Measurements from ENCODE around the gene APOO.

APOO gene

GRCh38 chrX:23811656-23812055, 96.1 kb downstream of the APOO start:
- Histone ChIP-seq H3K4me3 (ENCODE audit: low read depth in 1 of 2, low read length in 2 of 2) (no peak overlapping the region), H3K9ac (ENCODE audit: low read length) (no peak overlapping the region), H3K4me1 (ENCODE audit: insufficient read depth, low read length) (no peaks in the 10 kb centered on the region), H3K9me3 (ENCODE audit: low read length) (no peaks in the 10 kb centered on the region), H3K27ac (ENCODE audit: low read depth, low read length) (no peak overlapping the region), H3K27me3 (ENCODE audit: control insufficient read depth in 1 of 2, insufficient read depth in 2 of 2, low read length in 2 of 2) (no peaks in the 10 kb centered on the region), H3K36me3 (ENCODE audit: insufficient read depth, low read length) (no peaks in the 10 kb centered on the region)

GRCh38 chrX:23811108-23811651, 96.6 kb downstream of the APOO start:
- no peak overlapping the region for H3K9ac ChIP-seq (ENCODE audit: low read length)

GRCh38 chrX:23810279-23810678, 97.5 kb downstream of the APOO start:
- H3K36me3 ChIP-seq (ENCODE audit: insufficient read depth, low read length) = no peaks in the 10 kb centered on the region
- H3K4me1 ChIP-seq (ENCODE audit: insufficient read depth, low read length) = no peaks in the 10 kb centered on the region
- no peaks in the 10 kb centered on the region for H3K27me3 ChIP-seq (ENCODE audit: control insufficient read depth in 1 of 2, insufficient read depth in 2 of 2, low read length in 2 of 2)
- H3K9ac ChIP-seq (ENCODE audit: low read length) = no peak overlapping the region
- no peak overlapping the region for H3K4me3 ChIP-seq (ENCODE audit: low read depth in 1 of 2, low read length in 2 of 2)
- H3K9me3 ChIP-seq (ENCODE audit: low read length) = no peaks in the 10 kb centered on the region
- no peak overlapping the region for H3K27ac ChIP-seq (ENCODE audit: low read depth, low read length)

More at GRCh38 chrX:23811108-23811651, 96.6 kb downstream of the APOO start:
- Histone ChIP-seq H3K4me1 (ENCODE audit: insufficient read depth, low read length) (no peaks in the 10 kb centered on the region), H3K4me3 (ENCODE audit: low read depth in 1 of 2, low read length in 2 of 2) (no peak overlapping the region), H3K9me3 (ENCODE audit: low read length) (no peaks in the 10 kb centered on the region), H3K27me3 (ENCODE audit: control insufficient read depth in 1 of 2, insufficient read depth in 2 of 2, low read length in 2 of 2) (no peaks in the 10 kb centered on the region), H3K36me3 (ENCODE audit: insufficient read depth, low read length) (no peaks in the 10 kb centered on the region), H3K27ac (ENCODE audit: low read depth, low read length) (no peak overlapping the region)

GRCh38 chrX:23805389-23805788, 102.3 kb downstream of the APOO start:
- no peaks in the 10 kb centered on the region for H3K27me3 ChIP-seq (ENCODE audit: control insufficient read depth in 1 of 2, insufficient read depth in 2 of 2, low read length in 2 of 2)
- no peak overlapping the region for H3K9ac ChIP-seq (ENCODE audit: low read length)
- no peaks in the 10 kb centered on the region for H3K36me3 ChIP-seq (ENCODE audit: insufficient read depth, low read length)
- no peak overlapping the region for H3K27ac ChIP-seq (ENCODE audit: low read depth, low read length)
- H3K9me3 ChIP-seq (ENCODE audit: low read length) = no peaks in the 10 kb centered on the region
- H3K4me3 ChIP-seq (ENCODE audit: low read depth in 1 of 2, low read length in 2 of 2) = no peak overlapping the region
- no peaks in the 10 kb centered on the region for H3K4me1 ChIP-seq (ENCODE audit: insufficient read depth, low read length)

GRCh38 chrX:23804578-23804977, 103.2 kb downstream of the APOO start:
- H3K4me1 ChIP-seq (ENCODE audit: insufficient read depth, low read length) = no peaks in the 10 kb centered on the region
- H3K9me3 ChIP-seq (ENCODE audit: low read length) = no peaks in the 10 kb centered on the region
- no peak overlapping the region for H3K9ac ChIP-seq (ENCODE audit: low read length)
- no peaks in the 10 kb centered on the region for H3K36me3 ChIP-seq (ENCODE audit: insufficient read depth, low read length)
- no peak overlapping the region for H3K27ac ChIP-seq (ENCODE audit: low read depth, low read length)
- no peak overlapping the region for H3K4me3 ChIP-seq (ENCODE audit: low read depth in 1 of 2, low read length in 2 of 2)
- H3K27me3 ChIP-seq (ENCODE audit: control insufficient read depth in 1 of 2, insufficient read depth in 2 of 2, low read length in 2 of 2) = no peaks in the 10 kb centered on the region

GRCh38 chrX:23803931-23804381, 103.8 kb downstream of the APOO start:
- Histone ChIP-seq H3K9me3 (ENCODE audit: low read length) (no peaks in the 10 kb centered on the region), H3K27ac (ENCODE audit: low read depth, low read length) (no peak overlapping the region), H3K27me3 (ENCODE audit: control insufficient read depth in 1 of 2, insufficient read depth in 2 of 2, low read length in 2 of 2) (no peaks in the 10 kb centered on the region), H3K4me1 (ENCODE audit: insufficient read depth, low read length) (no peaks in the 10 kb centered on the region), H3K36me3 (ENCODE audit: insufficient read depth, low read length) (no peaks in the 10 kb centered on the region), H3K4me3 (ENCODE audit: low read depth in 1 of 2, low read length in 2 of 2) (no peak overlapping the region), H3K9ac (ENCODE audit: low read length) (no peak overlapping the region)

GRCh38 chrX:23802431-23802830, 105.3 kb downstream of the APOO start:
- H3K4me1 ChIP-seq (ENCODE audit: insufficient read depth, low read length) = no peaks in the 10 kb centered on the region
- no peaks in the 10 kb centered on the region for H3K9me3 ChIP-seq (ENCODE audit: low read length)
- no peak overlapping the region for H3K9ac ChIP-seq (ENCODE audit: low read length)
- no peaks in the 10 kb centered on the region for H3K27me3 ChIP-seq (ENCODE audit: control insufficient read depth in 1 of 2, insufficient read depth in 2 of 2, low read length in 2 of 2)
- H3K4me3 ChIP-seq (ENCODE audit: low read depth in 1 of 2, low read length in 2 of 2) = no peak overlapping the region
- H3K27ac ChIP-seq (ENCODE audit: low read depth, low read length) = no peak overlapping the region
- no peaks in the 10 kb centered on the region for H3K36me3 ChIP-seq (ENCODE audit: insufficient read depth, low read length)

- H3K9me3 ChIP-seq (ENCODE audit: low read length) = no peaks in the 10 kb centered on the region
- H3K9ac ChIP-seq (ENCODE audit: low read length) = no peak overlapping the region
- H3K27me3 ChIP-seq (ENCODE audit: control insufficient read depth in 1 of 2, insufficient read depth in 2 of 2, low read length in 2 of 2) = no peaks in the 10 kb centered on the region
- no peak overlapping the region for H3K27ac ChIP-seq (ENCODE audit: low read depth, low read length)
- no peak overlapping the region for H3K4me3 ChIP-seq (ENCODE audit: low read depth in 1 of 2, low read length in 2 of 2)
- no peaks in the 10 kb centered on the region for H3K4me1 ChIP-seq (ENCODE audit: insufficient read depth, low read length)
- no peaks in the 10 kb centered on the region for H3K36me3 ChIP-seq (ENCODE audit: insufficient read depth, low read length)
These were observed 108.2 kb downstream of the APOO start for GRCh38 chrX:23799469-23800065.

GRCh38 chrX:23797371-23798128, 110.2 kb downstream of the APOO start:
- no peaks in the 10 kb centered on the region for H3K27me3 ChIP-seq (ENCODE audit: control insufficient read depth in 1 of 2, insufficient read depth in 2 of 2, low read length in 2 of 2)
- no peaks in the 10 kb centered on the region for H3K4me1 ChIP-seq (ENCODE audit: insufficient read depth, low read length)
- no peak overlapping the region for H3K9ac ChIP-seq (ENCODE audit: low read length)
- no peak overlapping the region for H3K4me3 ChIP-seq (ENCODE audit: low read depth in 1 of 2, low read length in 2 of 2)
- H3K27ac ChIP-seq (ENCODE audit: low read depth, low read length) = no peak overlapping the region
- no peaks in the 10 kb centered on the region for H3K36me3 ChIP-seq (ENCODE audit: insufficient read depth, low read length)
- H3K9me3 ChIP-seq (ENCODE audit: low read length) = no peaks in the 10 kb centered on the region

- Histone ChIP-seq H3K9me3 (ENCODE audit: low read length) (no peaks in the 10 kb centered on the region), H3K27ac (ENCODE audit: low read depth, low read length) (no peak overlapping the region), H3K9ac (ENCODE audit: low read length) (no peak overlapping the region), H3K36me3 (ENCODE audit: insufficient read depth, low read length) (no peaks in the 10 kb centered on the region), H3K4me1 (ENCODE audit: insufficient read depth, low read length) (no peaks in the 10 kb centered on the region), H3K27me3 (ENCODE audit: control insufficient read depth in 1 of 2, insufficient read depth in 2 of 2, low read length in 2 of 2) (no peaks in the 10 kb centered on the region), H3K4me3 (ENCODE audit: low read depth in 1 of 2, low read length in 2 of 2) (no peak overlapping the region)
These were observed 112.5 kb downstream of the APOO start for GRCh38 chrX:23795221-23795620.

GRCh38 chrX:23792861-23793553, 114.7 kb downstream of the APOO start:
- Histone ChIP-seq H3K27ac (ENCODE audit: low read depth, low read length) (no peak overlapping the region), H3K9me3 (ENCODE audit: low read length) (no peaks in the 10 kb centered on the region), H3K36me3 (ENCODE audit: insufficient read depth, low read length) (no peaks in the 10 kb centered on the region), H3K4me1 (ENCODE audit: insufficient read depth, low read length) (no peaks in the 10 kb centered on the region), H3K9ac (ENCODE audit: low read length) (no peak overlapping the region), H3K4me3 (ENCODE audit: low read depth in 1 of 2, low read length in 2 of 2) (no peak overlapping the region), H3K27me3 (ENCODE audit: control insufficient read depth in 1 of 2, insufficient read depth in 2 of 2, low read length in 2 of 2) (no peaks in the 10 kb centered on the region)
